ENCODE results near the gene FGFR4.

GRCh38 chr5:177044641-177045040 lies 42.1 kb upstream of the FGFR4 start:
- TF ChIP-seq CTCF (IDR thresholded peaks at IDR 0.05) (no peak), JUND (IDR thresholded peaks at IDR 0.05) (no peak), FOXJ3 (CRISPR knock-in tag; IDR thresholded peaks at IDR 0.05) (no peak), POLR2AphosphoS5 (IDR thresholded peaks at IDR 0.05; ENCODE audit: low read depth, low read length) (no peak), EP300 (IDR thresholded peaks at IDR 0.05; ENCODE audit: borderline replicate concordance in 1 of 2, low read depth in 1 of 2, low read length in 1 of 2) (no peak), ELF1 (IDR thresholded peaks at IDR 0.05) (no peak), RAD21 (IDR thresholded peaks at IDR 0.05; ENCODE audit: low read length) (no peak), NFIC (IDR thresholded peaks at IDR 0.05; ENCODE audit: borderline replicate concordance) (no peak), TCF12 (IDR thresholded peaks at IDR 0.05) (no peak)
